ENCODE measurements around the gene SH3RF3. TPM values are rescaled to one million over a fixed set of nuclear protein-coding genes. Genes with fewer than 3 reads are reported as not detected.

The SH3RF3 gene
- total RNA-seq, 1 donor from 2014 or later: 0.28 TPM

DNA sequence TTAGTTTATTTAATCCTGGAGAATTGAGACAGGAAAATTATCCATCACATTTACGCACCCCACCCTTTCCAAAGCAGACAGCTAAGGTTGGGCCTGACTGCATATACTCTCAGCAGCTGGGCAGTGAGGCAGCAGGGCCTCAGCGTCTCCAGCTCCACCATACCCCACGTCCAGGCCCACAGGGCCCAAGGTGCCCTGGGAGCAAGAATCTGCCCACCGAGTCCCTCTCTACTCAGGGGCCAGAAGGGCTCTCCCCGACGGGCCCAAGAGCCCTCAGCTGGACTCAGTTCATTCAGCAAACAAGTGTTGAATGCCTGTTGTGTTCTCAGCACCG is 358.5 kb downstream of the SH3RF3 start:
- H3K79me2 ChIP-seq (ENCODE audit: low read depth): no peaks in the 10 kb centered on the region
- DNase-seq (ENCODE audit: low spot score): no peak
- H3K9me3 Mint-ChIP-seq: no peaks in the 10 kb centered on the region
- H3K4me3 Mint-ChIP-seq: no peak overlapping the region
- H3K36me3 ChIP-seq: no peaks in the 10 kb centered on the region
- TF ChIP-seq EZH2 (IDR thresholded peaks at IDR 0.05): no peak
- TF ChIP-seq CTCF (IDR thresholded peaks at IDR 0.05): no peak
- TF ChIP-seq EZH2phosphoT487 (IDR thresholded peaks at IDR 0.05): no peak
- no peak overlapping the region for H3K9ac ChIP-seq
- H3K4me2 ChIP-seq: no peak overlapping the region
- no peaks in the 10 kb centered on the region for H4K20me1 ChIP-seq (ENCODE audit: low read depth)
- no peak overlapping the region for H3K4me3 ChIP-seq
- no peak overlapping the region for H2AFZ ChIP-seq (replicated peaks)
- H3K27me3 Mint-ChIP-seq (ENCODE audit: insufficient read depth, low read depth): peaks cover 2% of the 10 kb centered on the region
- H3K4me1 ChIP-seq: no peaks in the 10 kb centered on the region
- H3K27ac Mint-ChIP-seq: no peak overlapping the region
- no peak overlapping the region for H3K27ac ChIP-seq
- H3K4me1 Mint-ChIP-seq: peaks cover 25% of the 10 kb centered on the region
- H3K9me3 ChIP-seq (ENCODE audit: low read depth): no peaks in the 10 kb centered on the region
- H3K27me3 ChIP-seq: no peaks in the 10 kb centered on the region
- H3K36me3 Mint-ChIP-seq: peaks cover 6% of the 10 kb centered on the region
- H3F3A ChIP-seq (ENCODE audit: low read depth): no peaks in the 10 kb centered on the region

GRCh38 chr2:109487871-109488655 is 359.1 kb downstream of the SH3RF3 start:
- H3K27ac ChIP-seq: no peak overlapping the region
- no peak overlapping the region for H3K4me3 Mint-ChIP-seq
- peaks cover 6% of the 10 kb centered on the region for H3K36me3 Mint-ChIP-seq
- H3K27me3 Mint-ChIP-seq (ENCODE audit: insufficient read depth, low read depth): peaks cover 2% of the 10 kb centered on the region
- H3K4me1 ChIP-seq: no peaks in the 10 kb centered on the region
- no peak for DNase-seq (ENCODE audit: low spot score)
- no peaks in the 10 kb centered on the region for H3K36me3 ChIP-seq
- no peaks in the 10 kb centered on the region for H4K20me1 ChIP-seq (ENCODE audit: low read depth)
- H3K4me2 ChIP-seq: no peak overlapping the region
- no peak for TF ChIP-seq EZH2 (IDR thresholded peaks at IDR 0.05)
- TF ChIP-seq EZH2phosphoT487 (IDR thresholded peaks at IDR 0.05): no peak
- no peak for TF ChIP-seq CTCF (IDR thresholded peaks at IDR 0.05)
- no peak overlapping the region for H2AFZ ChIP-seq (replicated peaks)
- H3K9me3 Mint-ChIP-seq: no peaks in the 10 kb centered on the region
- H3F3A ChIP-seq (ENCODE audit: low read depth): no peaks in the 10 kb centered on the region
- H3K9me3 ChIP-seq (ENCODE audit: low read depth): no peaks in the 10 kb centered on the region
- H3K27me3 ChIP-seq: no peaks in the 10 kb centered on the region
- H3K4me3 ChIP-seq: no peak overlapping the region
- peaks cover 19% of the 10 kb centered on the region for H3K4me1 Mint-ChIP-seq
- no peak overlapping the region for H3K27ac Mint-ChIP-seq
- no peaks in the 10 kb centered on the region for H3K79me2 ChIP-seq (ENCODE audit: low read depth)
- no peak overlapping the region for H3K9ac ChIP-seq

GRCh38 chr2:109489296-109489695 is 360.3 kb downstream of the SH3RF3 start:
- no peak overlapping the region for H3K27ac Mint-ChIP-seq
- Histone ChIP-seq H3K27ac (no peak overlapping the region), H3K27me3 (no peaks in the 10 kb centered on the region), H3K79me2 (ENCODE audit: low read depth) (no peaks in the 10 kb centered on the region), H4K20me1 (ENCODE audit: low read depth) (no peaks in the 10 kb centered on the region), H3K4me2 (no peak overlapping the region), H3K9me3 (ENCODE audit: low read depth) (no peaks in the 10 kb centered on the region), H3F3A (ENCODE audit: low read depth) (no peaks in the 10 kb centered on the region), H3K9ac (no peak overlapping the region), H3K4me1 (no peaks in the 10 kb centered on the region), H3K4me3 (no peak overlapping the region), H2AFZ (replicated peaks) (no peak overlapping the region), H3K36me3 (no peaks in the 10 kb centered on the region)
- H3K4me1 Mint-ChIP-seq: peaks cover 10% of the 10 kb centered on the region
- TF ChIP-seq CTCF (IDR thresholded peaks at IDR 0.05) (no peak), EZH2phosphoT487 (IDR thresholded peaks at IDR 0.05) (no peak), EZH2 (IDR thresholded peaks at IDR 0.05) (no peak)
- H3K4me3 Mint-ChIP-seq: no peak overlapping the region
- peaks cover 2% of the 10 kb centered on the region for H3K27me3 Mint-ChIP-seq (ENCODE audit: insufficient read depth, low read depth)
- H3K36me3 Mint-ChIP-seq: peaks cover 6% of the 10 kb centered on the region
- no peaks in the 10 kb centered on the region for H3K9me3 Mint-ChIP-seq
- no peak for DNase-seq (ENCODE audit: low spot score)
